GM21367 (cell line): ENCODE measurements around the gene CARHSP1.
"Not testable (repeated sequence)": the region's sequence is repeated elsewhere in the genome, so short reads cannot be mapped to it uniquely, and the experiment has no call there.

Experiments
- ATAC-seq: cut with Tn5 transposase; IDR thresholded peaks from one replicate; pipeline ENCODE4 v1.9.1; 2021; ENCODE audit not compliant: unreplicated experiment

The CARHSP1 gene

DNA sequence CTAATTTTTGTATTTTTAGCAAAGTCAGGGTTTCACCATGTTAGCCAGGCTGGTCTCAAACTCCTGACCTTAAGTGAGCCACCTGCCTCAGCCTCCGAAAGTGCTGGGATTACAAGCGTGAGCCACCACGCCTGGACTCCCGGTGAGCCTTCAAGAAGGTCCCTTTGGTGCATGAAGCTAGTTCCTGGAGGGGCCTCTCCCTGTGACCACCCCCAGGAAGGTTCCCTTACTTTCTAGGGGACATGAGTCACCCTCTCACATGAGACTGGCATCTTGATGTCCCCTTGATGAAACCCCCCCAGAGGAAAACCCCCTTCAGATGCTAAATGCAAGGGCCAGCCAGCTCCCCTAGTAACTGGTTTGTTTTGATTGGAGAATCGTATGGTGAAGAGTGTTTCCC lies 12.8 kb downstream of the CARHSP1 start:
- ATAC-seq: no peak

DNA sequence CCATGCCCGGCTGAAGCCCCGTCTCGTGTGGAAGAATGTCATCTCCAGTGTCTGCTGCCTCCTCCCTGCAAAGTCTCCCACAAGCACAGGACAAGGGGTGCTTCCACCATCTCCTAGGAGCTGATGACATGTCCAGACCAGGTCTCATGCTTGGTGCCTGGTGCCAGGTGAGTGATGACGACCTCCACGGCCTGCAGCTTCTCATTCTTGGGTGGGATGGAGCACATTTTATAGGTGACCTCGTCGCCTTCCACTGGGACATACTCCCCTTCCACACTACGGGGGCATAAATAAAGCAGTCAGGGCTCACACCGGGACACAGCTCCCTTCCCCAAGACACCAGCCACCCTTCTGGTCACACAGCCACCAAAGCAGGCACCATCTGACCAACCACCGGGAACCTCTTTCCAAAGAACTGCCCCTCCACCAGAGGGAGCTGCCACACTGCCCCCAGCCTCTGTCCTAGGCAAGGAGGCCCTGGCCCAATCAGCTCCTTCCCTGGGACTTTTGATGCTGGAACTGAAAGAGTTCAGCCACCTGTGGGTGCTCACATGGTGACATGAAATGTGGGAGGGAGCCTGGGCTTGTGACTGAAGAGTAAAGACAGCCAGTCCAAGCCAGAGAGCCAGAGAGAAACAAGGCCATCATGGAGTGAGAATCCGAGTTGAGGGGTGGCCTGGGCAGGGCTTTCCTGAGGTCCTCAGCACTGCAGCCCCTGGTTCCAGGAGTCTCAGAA lies 13.6 kb downstream of the CARHSP1 start:
- ATAC-seq: no peak

DNA sequence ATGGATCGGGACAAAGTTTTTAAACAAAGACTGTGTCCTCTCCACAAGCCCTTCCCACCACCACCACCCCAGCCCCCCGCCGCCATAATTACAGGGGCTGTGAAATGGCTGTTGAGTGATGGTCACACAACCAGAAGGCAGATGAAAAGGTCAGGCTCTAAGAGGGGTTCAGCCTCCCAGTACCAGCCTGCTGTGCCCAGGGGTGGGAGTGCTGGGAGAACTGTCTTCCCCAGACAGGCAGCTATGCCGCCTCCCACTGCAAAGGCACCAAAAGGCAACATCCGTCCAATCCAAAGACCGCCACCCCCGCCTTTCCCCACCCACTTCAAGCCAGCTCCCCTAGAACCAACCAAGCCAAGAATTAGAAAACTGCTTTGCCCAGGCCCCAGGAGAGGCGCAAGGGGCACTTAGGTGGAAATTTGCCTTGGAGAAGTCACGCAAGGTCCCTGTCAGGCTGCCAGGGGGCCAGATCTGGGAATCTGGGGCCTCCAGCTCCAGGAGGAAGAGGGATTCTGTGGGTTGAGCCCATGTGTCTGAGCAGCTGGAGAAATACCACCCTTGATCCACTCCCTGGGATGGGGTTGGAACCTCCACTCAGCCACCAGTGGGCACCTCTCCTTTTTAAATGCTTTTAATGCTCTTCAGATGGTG lies 14.4 kb downstream of the CARHSP1 start:
- no peak for ATAC-seq

DNA sequence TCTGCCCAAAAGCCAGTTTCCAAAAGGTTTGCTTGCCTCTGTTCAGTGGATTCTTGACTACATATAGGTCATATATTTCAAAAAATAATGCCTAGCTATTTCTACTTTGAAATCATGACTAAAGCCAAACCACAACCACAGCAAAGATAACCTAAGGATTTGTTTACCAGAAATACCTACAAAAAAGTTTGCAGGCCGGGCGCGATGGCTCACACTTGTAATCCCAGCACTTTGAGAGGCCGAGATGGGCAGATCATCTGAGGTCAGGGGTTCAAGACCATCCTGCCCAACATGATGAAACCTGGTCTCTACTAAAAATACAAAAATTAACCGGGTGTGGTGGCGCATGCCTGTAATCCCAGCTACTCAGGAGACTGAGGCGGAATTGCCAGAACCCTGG lies 15.2 kb downstream of the CARHSP1 start:
- ATAC-seq: no peak

DNA sequence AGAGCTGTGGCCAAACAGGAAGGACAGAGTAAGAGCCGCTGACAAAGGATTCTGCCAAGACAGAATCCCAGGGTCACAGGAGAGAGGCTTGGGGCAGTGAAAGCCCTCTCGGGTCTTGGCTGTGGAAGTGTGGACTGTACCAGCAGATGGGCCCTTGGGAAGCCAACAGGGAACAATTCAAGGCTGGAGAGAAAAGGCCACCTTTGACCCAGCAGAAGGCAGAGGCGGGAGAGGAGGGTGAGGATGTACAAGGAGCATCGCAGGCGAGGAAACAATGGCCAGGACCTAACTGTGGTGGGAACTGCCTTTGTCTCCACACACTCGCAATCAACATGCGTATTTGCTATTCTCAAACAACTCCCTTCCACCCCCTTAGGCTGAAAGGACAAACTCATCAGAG lies 15.7 kb downstream of the CARHSP1 start:
- ATAC-seq: no peak

DNA sequence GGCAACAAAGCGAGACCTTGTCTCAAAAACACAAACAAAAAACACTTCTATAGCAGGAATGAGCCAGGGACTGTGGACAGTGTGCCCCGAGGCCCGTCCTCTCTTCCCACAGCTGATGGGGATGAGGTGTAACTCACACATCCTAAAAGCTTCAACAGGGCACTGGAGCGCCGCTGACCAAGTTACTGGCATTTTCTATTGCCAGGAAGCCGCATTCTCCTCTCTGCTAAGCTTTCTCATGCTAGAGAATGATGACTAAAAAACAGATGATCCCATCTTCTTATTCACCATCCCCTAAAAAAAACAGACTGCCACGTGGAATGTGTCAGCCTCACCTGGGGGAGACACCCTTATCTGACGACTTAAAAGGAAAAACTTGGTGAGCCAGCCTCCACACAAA lies 16.3 kb downstream of the CARHSP1 start:
- ATAC-seq: no peak

DNA sequence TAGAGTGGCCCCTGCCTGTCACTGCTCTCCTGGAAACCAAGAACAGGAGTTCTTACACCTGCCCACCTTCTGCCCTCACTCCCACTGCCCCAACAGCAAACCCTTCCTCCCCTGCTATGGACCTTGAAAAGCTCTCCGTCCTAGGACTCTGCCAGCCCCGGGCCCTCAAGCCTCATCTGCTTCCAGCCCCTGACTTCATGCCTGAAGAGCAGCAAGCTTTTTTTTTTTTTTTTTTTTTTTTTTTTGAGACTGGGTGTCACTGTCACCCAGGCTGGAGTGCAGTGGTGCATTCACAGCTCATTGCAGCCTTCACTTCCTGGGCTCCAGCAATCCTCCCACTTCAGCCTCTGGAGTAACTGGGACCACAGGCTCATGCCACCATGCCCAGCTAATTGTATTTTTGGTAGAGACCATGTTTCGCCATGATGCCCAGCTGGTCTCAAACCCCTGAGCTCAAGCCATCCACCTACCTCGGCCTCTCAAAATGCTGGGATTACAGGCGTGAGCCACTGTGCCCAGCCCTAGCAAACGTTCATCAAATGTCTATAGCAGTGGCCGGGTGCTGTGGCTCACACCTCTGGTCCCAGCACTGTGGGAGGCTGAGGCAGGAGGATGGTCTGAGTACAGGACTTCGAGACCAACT lies 16.9 kb downstream of the CARHSP1 start:
- ATAC-seq: no peak

DNA sequence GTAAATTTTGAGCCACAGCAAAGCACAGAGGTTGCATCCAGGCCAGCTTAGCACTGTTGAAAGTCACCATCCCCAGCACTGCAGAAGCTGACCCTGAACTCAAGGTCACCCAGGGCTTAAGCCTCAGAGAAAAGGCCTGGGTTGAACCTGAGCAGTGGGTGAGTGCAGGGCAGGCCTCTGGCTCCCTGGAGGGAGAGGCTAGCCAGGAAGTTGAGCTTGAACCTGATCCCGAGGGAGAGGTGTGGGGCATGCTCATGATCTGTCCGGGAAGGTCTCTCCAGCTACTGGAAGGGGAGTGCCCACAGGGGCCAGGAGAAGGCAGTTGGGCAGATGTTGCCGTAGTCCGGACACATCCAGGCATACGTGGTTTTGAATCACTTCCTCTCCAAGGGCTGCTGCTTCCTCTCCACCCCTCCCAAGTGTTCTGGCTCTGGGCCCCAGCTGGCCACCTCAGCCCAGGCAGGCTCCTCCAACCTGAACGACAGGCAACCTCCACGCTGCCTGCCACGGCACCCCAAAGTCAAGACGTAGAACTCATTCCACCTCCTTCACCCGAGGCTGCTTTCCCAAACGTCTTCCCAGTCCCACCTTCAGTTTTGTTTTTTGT lies 18.4 kb downstream of the CARHSP1 start:
- ATAC-seq: no peak

DNA sequence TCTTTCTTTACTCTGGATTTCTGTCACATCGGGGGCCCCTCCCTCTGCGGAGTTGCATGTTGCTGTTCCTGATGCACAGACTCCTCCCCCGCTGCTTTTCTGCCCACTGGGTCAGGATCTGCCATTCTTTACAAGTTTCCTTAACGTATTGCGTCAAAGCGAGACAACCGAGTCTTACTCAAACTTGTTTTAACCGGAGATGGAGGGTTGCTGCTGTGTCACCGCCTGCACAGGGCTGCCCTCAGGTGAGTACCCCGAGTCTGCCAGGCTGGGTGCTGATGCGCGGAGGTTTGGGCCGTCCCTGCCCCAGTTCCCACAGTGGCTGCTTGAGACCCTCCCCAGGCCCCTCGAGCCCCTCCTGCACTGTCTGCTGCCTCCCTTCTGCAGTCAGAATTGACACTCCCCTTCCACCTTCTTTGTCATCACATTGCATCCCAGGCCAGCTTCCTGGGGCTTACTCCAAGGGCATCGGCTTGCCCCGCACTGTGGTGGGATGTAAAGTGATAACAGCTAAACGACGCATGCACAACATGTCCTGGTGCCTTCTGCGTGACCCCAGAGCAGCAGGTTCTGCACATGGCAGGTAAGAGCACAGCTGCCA lies 19.3 kb downstream of the CARHSP1 start:
- ATAC-seq: no peak

DNA sequence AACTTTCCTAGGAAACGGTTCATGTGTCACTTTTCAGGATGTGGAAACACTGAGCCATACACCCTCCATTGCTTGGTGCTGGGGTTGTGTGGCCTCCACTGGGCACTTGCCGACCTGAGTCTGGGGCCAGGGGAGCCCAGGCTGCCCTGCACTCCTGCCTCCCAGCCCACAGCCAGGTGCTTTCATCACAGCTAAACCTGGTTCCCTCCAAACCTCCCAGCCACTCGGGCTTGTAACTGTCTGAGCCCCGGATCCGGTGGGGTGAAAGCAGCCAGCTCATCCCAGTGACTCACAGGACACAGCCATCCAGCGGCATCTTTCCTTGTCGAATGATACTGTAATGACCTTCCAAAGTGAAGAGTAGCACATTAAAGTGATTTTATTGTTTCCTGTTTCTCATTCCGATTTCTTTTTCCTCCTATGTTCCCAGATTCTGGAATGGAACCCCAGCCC lies 19.8 kb downstream of the CARHSP1 start:
- no peak for ATAC-seq

DNA sequence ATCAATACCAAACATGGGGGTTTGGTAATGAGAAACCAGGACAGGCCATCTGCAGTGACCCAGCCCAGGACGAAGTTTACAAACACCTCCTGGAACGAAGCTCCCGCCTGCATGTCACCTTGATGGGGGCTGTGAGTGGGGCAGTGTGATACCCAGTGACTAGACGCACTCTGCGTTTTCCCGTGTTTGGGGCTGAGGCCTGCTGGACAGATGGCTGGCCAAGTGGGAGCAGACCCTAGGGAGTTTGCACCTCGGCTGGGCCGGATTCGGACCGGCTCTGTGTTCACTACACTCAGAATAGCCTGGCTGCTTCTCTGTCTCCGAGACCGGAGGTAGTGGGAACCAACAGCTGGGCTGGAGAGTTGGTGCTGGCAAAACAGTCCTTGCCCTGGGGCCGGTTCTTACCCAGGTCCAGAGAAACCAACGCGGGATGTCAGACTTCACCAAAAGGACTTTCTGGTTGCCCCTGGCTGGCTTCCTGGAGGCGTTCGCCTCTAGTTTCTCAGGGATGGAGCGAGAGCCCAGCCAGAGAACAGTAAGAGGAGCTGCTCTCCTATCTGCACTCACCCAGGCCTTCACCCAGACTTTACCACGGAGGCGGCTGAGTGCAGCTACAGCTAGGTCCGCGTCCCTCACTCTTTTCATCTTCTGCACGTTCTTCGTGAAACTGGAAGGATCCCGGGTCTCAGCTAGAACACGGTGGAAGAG lies 20.4 kb downstream of the CARHSP1 start:
- no peak for ATAC-seq

DNA sequence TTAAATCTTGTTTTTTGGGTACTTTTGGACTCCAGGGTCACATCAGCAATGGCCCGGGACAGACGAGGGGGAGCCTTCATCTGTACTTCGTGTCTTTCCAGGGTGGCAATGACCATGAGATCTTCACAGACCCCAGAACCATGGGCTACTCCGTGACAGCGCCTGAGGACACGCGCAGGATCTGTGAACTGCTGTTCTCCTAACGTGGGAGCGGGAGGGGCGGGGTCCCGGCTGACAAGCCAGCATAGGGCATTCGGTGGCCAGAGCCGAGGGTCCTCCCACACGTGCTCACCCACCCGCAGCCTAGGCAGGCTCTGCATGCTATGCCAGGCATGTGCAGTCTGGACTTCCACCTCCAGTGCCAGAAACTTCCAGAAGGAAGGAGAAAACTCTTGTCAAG lies 21.2 kb downstream of the CARHSP1 start:
- ATAC-seq: no peak

DNA sequence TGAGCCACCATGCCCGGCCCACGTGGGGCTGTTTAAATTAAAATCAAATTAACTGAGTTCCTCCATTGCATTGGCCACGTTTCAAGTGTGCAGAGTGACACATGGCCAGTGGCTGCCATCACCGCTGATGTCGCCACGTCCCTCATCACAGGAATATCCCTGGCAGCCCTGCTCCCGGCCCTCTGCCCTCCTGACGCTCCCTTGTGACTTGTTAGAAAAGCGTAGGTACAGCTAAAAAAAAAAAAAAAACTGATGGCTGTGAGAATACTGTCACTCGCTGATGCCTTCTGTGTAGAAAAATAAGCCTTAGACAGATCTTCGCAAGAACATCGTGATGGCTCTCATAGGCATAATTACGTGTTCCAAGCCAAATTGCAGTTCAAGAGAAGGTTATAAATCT lies 21.7 kb downstream of the CARHSP1 start:
- no peak for ATAC-seq

DNA sequence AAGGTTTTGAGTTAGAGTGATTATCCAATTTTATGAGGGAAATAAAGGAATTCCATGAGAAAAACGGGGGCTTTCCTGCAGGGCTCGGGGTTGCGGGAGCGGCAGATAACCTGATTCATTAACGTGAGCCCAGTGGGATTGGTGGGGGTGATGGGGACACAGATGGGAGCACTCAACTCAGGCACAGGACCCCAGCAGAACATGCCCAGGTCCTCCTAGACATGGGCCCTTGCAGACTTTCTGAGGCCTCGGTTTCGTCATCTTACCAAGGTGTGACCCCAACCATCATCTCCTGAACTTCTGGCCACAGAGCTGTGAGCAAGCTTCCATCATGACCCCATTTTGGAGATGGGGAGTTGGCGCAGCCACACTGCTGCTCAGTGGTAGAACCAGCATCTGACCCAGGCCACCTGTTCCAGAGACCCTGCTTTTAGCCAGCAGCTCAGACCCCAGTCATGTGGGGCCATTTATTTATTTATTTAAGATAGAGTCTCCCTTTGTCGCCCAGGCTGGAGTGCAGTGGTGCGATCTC lies 22.3 kb downstream of the CARHSP1 start:
- no peak for ATAC-seq

DNA sequence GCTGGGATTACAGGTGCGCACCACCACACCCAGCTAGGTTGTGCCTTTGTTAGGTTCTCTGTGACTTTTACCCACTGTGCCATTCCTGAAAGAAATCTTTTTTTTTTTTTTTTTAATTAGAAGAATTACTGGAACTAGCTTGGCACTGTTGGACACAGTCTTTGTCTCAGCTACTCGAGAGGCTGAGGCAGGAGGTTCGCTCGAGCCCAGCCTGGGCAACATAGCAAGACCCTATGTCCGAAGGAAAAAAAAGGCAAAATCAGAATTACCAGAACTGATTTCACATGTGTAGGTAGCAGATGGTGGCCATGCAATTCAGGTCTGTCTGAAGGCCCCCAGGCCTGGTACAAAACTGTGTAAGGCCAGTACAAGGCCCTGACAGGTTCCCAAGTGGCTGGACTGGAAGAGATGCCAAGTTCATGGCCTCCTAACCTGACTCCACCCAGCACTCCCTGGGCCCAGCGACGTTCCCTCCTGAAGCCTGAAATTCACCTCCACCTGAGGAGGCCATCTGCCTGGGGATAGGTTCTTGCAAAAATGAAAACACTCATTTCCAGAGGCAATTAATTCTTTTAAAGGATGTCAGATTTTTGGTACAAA lies 23.0 kb downstream of the CARHSP1 start:
- ATAC-seq: no peak

DNA sequence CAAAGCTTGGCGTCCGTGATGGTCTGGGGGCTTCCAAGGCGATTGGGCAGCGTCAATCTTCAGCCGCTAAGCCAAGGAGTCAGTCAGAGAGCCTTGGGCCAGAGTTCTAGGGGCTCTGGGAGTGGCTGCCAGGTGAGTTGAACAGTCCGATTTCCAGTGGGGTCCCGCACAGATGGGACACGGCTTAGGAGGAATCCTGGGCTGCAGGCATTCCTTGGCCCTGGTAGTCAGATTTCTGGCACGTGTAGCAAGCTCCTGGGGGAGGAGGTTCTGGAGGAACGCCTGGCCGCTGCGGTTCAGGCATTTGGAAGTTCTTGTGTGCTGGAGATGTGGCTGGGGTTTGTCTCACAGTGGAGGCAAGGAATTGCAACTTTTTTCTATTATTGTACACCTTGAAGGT lies 25.5 kb downstream of the CARHSP1 start:
- ATAC-seq: not testable (repeated sequence)

DNA sequence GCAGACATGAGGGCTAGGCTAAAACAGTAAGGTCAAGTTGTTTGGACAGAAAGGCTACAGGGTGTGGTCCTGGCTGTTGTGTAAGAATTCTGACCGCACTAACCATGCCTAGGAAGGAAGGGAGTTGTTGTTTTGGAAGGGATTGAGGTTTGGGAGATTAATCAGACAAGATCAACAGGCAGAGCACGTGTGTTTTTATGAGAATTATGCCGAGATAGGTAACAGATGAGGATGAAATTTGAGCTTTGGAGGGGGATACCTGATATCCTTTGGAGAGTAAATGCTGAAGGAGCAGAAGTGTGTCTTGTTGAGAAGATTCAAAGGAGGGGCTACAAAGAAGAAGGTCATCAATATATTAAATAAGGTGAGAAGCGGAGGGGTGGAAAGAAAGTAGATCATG lies 26.8 kb downstream of the CARHSP1 start:
- ATAC-seq: not testable (repeated sequence)

DNA sequence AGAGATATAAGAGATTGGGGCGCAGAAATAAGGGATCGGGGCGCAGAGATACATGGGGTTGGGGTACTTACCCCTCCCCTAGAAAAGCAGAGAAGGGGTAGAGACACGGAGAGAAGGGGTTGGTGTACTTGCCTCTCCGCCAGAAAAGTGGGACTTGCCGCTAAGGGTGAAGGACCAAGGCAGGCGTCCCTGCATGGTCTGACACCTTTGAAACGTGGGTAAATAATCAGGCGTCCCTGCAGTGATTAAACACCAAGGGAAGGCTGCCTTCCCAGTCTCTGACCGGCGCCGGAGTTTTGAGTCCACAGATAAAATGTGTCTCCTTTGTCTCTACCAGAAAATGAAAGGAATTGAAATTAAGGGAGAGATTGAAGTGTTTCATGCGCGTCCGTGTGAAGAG lies 31.2 kb downstream of the CARHSP1 start:
- not testable (repeated sequence) for ATAC-seq

DNA sequence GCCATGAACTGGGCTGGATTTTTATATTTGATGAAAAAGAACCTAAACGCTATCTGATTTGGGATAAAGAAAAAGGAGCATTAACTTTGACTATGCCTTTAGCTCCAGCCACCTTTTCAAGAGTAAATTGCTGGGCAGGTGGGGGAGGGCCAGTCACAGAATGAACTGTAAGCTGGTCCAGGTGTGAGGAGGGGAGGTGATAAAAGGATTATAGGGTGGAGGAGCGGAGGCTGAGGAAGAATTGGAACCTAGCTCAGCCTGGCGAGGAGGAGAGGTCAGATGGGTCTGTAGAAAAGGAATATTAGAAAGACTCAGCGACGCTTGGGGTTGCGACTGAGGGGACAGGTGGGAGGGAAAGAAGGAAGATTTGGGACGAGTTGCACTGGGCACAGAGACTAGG lies 32.0 kb downstream of the CARHSP1 start:
- ATAC-seq: not testable (repeated sequence)

DNA sequence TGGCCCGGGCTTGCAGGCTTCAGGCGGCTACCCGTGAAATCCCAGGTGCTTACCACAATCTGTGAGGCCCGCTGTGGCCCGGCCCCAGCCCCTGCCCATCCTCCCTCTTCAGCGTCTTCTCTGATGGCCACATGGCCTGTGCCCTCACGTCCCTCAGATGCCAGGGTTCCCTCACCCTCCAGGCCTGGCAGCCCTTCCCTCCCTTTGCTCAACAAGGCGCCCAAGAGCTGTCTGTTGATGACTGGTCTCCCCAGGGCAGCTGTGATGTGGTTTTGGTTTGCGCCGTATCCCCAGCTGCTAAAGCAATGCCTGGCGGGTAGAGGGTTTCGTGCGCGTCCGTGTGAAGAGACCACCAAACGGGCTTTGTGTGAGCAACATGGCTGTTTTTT lies 36.1 kb downstream of the CARHSP1 start:
- ATAC-seq: no peak
